CD14-positive monocyte (primary cell): Measurements from ENCODE around the gene IQGAP2. TPM values are rescaled to one million over a fixed set of nuclear protein-coding genes. Genes with fewer than 3 reads are reported as not detected.
A peak's percentile ranks its signal among the peaks of the same experiment; 100 is the strongest.

ENCODE experiments used
- DNase-seq, 3 donors: peaks; one replicate each; pipeline ENCODE4 v3.0.0-alpha.2; 2011 to 2022
- H2AFZ ChIP-seq: 2 replicates; pipeline ENCODE4 v1.6.0; 2012; ENCODE audit warnings: mild to moderate bottlenecking, low read depth, low read length, inconsistent platforms; ENCODE audit not compliant: insufficient read depth, poor library complexity, severe bottlenecking
- H3K27ac ChIP-seq, 2 donors: 1 replicate in 1 of 2; 2 replicates in 1 of 2; pipeline ENCODE4 v1.5.1; 2012 to 2013; ENCODE audit warnings: low read length in 2 of 2, control low read depth in 1 of 2, inconsistent platforms in 1 of 2, low read depth in 1 of 2, mild to moderate bottlenecking in 1 of 2
- H3K27me3 ChIP-seq, 2 donors: one replicate each; pipeline versions ENCODE4 v1.6.0 to v1.6.1; 2011 to 2013; ENCODE audit warnings: low read length in 2 of 2; ENCODE audit not compliant: control insufficient read depth in 2 of 2, insufficient read depth in 2 of 2
- H3K36me3 ChIP-seq, 2 donors: replicated peaks in 1 of 2; 1 replicate in 1 of 2; 2 replicates in 1 of 2; pipeline versions ENCODE4 v1.5.1 to v1.6.1; 2012 to 2013; ENCODE audit warnings: low read length in 2 of 2, control low read depth in 1 of 2, inconsistent platforms in 1 of 2, mild to moderate bottlenecking in 1 of 2; ENCODE audit not compliant: insufficient read depth in 2 of 2, control insufficient read depth in 1 of 2
- H3K4me1 ChIP-seq, 2 donors: 1 replicate in 1 of 2; 2 replicates in 1 of 2; pipeline versions ENCODE4 v1.5.1 to v1.6.1; 2012 to 2013; ENCODE audit warnings: low read length in 2 of 2, control low read depth in 1 of 2, inconsistent platforms in 1 of 2, mild to moderate bottlenecking in 1 of 2, moderate library complexity in 1 of 2; ENCODE audit not compliant: insufficient read depth in 2 of 2, control insufficient read depth in 1 of 2
- H3K4me2 ChIP-seq: replicated peaks from 2 replicates; pipeline ENCODE3; 2012; ENCODE audit warnings: low read length, moderate library complexity, mild to moderate bottlenecking; ENCODE audit not compliant: poor library complexity, severe bottlenecking; ENCODE audit errors: extremely low read depth
- H3K4me3 ChIP-seq, 3 experiments: fragments of 200-600 bp in 1 of 3; sonication (generic) in 1 of 3; replicated peaks in 1 of 3; 1 replicate in 2 of 3; 2 replicates in 1 of 3; pipeline ENCODE4 v1.5.1; 2011 to 2013; ENCODE audit warnings: low read length in 3 of 3, mild to moderate bottlenecking in 3 of 3, control low read depth in 2 of 3, low read depth in 2 of 3, inconsistent platforms in 1 of 3, moderate library complexity in 1 of 3
- H3K79me2 ChIP-seq: 2 replicates; pipeline ENCODE4 v1.6.0; 2012; ENCODE audit warnings: mild to moderate bottlenecking, control low read depth, inconsistent platforms, low read length, moderate library complexity; ENCODE audit not compliant: insufficient read depth
- H3K9ac ChIP-seq: 2 replicates; pipeline ENCODE4 v1.6.0; 2017; ENCODE audit warnings: low read length, mild to moderate bottlenecking; ENCODE audit not compliant: insufficient read depth, poor library complexity, severe bottlenecking
- H3K9me3 ChIP-seq, 2 donors: replicated peaks in 1 of 2; 1 replicate in 1 of 2; 2 replicates in 1 of 2; pipeline versions ENCODE4 v1.5.1 to v1.6.1; 2012 to 2013; ENCODE audit warnings: low read length in 2 of 2, control low read depth in 1 of 2; ENCODE audit not compliant: control insufficient read depth in 1 of 2, insufficient read depth in 1 of 2
- H4K20me1 ChIP-seq: 2 replicates; pipeline ENCODE4 v1.6.0; 2012; ENCODE audit warnings: mild to moderate bottlenecking, low read length, control low read depth, moderate library complexity; ENCODE audit not compliant: insufficient read depth
- H3K27ac Mint-ChIP-seq, 7 donors: one replicate each; pipeline ENCODE4 v1.8.0; 2020; ENCODE audit warnings: mild to moderate bottlenecking in 7 of 7, mixed read lengths in 7 of 7, moderate library complexity in 6 of 7, inconsistent platforms in 2 of 7
- H3K27me3 Mint-ChIP-seq, 3 donors: one replicate each; pipeline ENCODE4 v1.8.0; 2021 to 2022; ENCODE audit warnings: low read depth in 3 of 3, mild to moderate bottlenecking in 3 of 3, mixed read lengths in 3 of 3, moderate library complexity in 3 of 3, inconsistent platforms in 1 of 3
- H3K36me3 Mint-ChIP-seq, 2 donors: one replicate each; pipeline ENCODE4 v1.8.0; 2020; ENCODE audit warnings: mixed read lengths in 2 of 2, inconsistent platforms in 1 of 2, mild to moderate bottlenecking in 1 of 2
- H3K4me1 Mint-ChIP-seq: one replicate; pipeline ENCODE4 v1.8.0; 2020; ENCODE audit warnings: mild to moderate bottlenecking, mixed read lengths
- H3K4me3 Mint-ChIP-seq, 2 donors: one replicate each; pipeline ENCODE4 v1.8.0; 2020; ENCODE audit warnings: mild to moderate bottlenecking in 2 of 2, mixed read lengths in 2 of 2, moderate library complexity in 1 of 2
- H3K9me3 Mint-ChIP-seq, 7 donors: one replicate each; pipeline ENCODE4 v1.8.0; 2020 to 2022; ENCODE audit warnings: mixed read lengths in 7 of 7, mild to moderate bottlenecking in 6 of 7, moderate library complexity in 6 of 7, inconsistent platforms in 2 of 7
- WGBS: methylation state at CpG from one replicate; pipeline ENCODE4 v1.1.5; 2013; ENCODE audit warnings: missing lambda C conversion rate; ENCODE audit not compliant: insufficient coverage; 5-methylcytosine and 5-hydroxymethylcytosine counted together
- intact Hi-C, 2 donors: fragments of 100-400 bp; cut with micrococcal nuclease; formaldehyde crosslinking; loops; one replicate each; pipeline versions ENCODE4 v1.15.0 to v1.15.1; 2023
- polyA plus RNA-seq, 3 donors: library from polyadenylated mRNA; depleted of rRNA in 1 of 3; unstranded in 2 of 3; stranded (reverse) in 1 of 3; fragments of 300-500 nt in 2 of 3; fragments of >200 nt in 1 of 3; fragmentation: Illumina TruSeq in 2 of 3; gene quantifications; 1 replicate in 2 of 3; 2 replicates in 1 of 3; pipeline ENCODE4 v1.2.3, GENCODE V29; 2012 to 2021
- TF ChIP-seq, protein P1 (sequence below): fragments of 200-600 bp; IDR thresholded peaks from one replicate; pipeline ENCODE4 v1.8.0; 2022; ENCODE audit warnings: antibody characterized with exemption, mild to moderate bottlenecking

The IQGAP2 gene
- polyA plus RNA-seq, 3 donors = 21.4 to 50.9 (median 35.4) TPM

DNA sequence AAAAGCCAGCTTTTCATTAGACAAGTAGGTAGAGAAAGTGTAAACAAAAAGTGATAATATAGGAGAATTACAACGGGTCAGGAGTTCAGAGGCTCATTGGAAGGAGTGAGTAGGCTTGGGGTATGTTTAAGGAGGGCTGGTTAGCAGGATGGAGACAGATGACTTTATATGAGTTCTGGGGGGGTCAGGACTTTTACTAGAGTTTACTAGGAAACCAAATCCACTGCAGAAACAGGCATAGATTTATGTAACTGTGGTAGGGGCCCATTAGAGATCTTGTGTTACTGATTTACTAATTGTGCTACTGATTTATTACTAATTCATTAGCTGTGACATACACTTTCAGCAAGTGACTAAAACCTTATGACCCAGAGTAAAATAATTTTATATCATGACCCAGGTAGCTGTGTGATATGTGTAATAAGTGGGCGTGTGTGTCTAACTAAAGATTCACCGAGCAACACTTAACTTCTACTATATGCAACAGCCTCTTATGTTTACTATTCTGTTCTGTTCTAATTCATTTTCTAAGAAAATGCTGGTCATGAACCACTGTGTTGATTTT lies 73.5 kb downstream of the IQGAP2 start:
- H3K27me3 ChIP-seq = no peaks in the 10 kb centered on the region
- H3K36me3 ChIP-seq = no peaks in the 10 kb centered on the region
- DNase-seq = no peak
- Mint-ChIP-seq H3K9me3 (peaks cover 0 to 2% (median 0%) of the 10 kb centered on the region in 7 donors), H3K4me1 (peaks cover 55% of the 10 kb centered on the region), H3K36me3 (peaks cover 10 to 22% of the 10 kb centered on the region in 2 donors), H3K4me3 (no peak overlapping the region), H3K27me3 (peaks cover 0 to 2% (median 0%) of the 10 kb centered on the region in 3 donors), H3K27ac (peak overlapping the region in 3 of 7 donors; percentile 41 to 71 (median 58))
- no peak overlapping the region for H2AFZ ChIP-seq
- H3K4me2 ChIP-seq = no peak overlapping the region
- H3K4me3 ChIP-seq = no peak overlapping the region
- no peaks in the 10 kb centered on the region for H3K9me3 ChIP-seq
- peaks cover 100% of the 10 kb centered on the region for H3K79me2 ChIP-seq
- peak overlapping the region in 1 of 2 donors; percentile 18 for H3K27ac ChIP-seq
- WGBS = 100% methylated on average over 1 of the region's 3 CpGs
- H4K20me1 ChIP-seq = peaks cover 96% of the 10 kb centered on the region
- intact Hi-C loops = loop anchor here in 1 of 2 donors (10.0 kb wide), 1 partner anchor 58 kb away; no protein-coding TSS in a partner anchor
- H3K4me1 ChIP-seq = peaks cover 11 to 35% of the 10 kb centered on the region in 2 donors
- TF ChIP-seq, protein P1, sequence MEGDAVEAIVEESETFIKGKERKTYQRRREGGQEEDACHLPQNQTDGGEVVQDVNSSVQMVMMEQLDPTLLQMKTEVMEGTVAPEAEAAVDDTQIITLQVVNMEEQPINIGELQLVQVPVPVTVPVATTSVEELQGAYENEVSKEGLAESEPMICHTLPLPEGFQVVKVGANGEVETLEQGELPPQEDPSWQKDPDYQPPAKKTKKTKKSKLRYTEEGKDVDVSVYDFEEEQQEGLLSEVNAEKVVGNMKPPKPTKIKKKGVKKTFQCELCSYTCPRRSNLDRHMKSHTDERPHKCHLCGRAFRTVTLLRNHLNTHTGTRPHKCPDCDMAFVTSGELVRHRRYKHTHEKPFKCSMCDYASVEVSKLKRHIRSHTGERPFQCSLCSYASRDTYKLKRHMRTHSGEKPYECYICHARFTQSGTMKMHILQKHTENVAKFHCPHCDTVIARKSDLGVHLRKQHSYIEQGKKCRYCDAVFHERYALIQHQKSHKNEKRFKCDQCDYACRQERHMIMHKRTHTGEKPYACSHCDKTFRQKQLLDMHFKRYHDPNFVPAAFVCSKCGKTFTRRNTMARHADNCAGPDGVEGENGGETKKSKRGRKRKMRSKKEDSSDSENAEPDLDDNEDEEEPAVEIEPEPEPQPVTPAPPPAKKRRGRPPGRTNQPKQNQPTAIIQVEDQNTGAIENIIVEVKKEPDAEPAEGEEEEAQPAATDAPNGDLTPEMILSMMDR = no peak
- H3K9ac ChIP-seq = no peak overlapping the region

DNA sequence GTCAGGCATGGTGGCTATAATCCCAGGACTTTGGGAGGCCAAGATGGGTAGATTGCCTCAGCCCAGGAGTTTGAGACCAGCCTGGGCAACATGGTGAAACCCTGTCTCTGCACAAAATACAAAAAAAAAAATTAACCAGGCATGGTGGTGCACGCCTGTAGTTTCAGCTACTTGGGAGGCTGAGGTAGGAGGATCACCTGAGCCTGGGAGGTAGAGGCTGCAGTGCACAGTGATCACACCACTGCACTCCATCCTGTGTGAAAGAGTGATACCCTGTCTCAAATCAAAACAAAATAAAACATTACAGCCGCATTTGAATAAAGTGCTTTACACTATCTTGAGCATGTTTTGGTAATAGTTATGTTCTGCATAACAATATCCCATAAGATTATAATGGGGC lies 74.0 kb downstream of the IQGAP2 start:
- no peaks in the 10 kb centered on the region for H3K27me3 ChIP-seq
- no CpG with 5 or more reads among the region's 2 CpGs for WGBS
- no peak overlapping the region for H3K4me2 ChIP-seq
- Mint-ChIP-seq H3K4me3 (no peak overlapping the region), H3K9me3 (peaks cover 0 to 2% (median 0%) of the 10 kb centered on the region in 7 donors), H3K36me3 (peaks cover 10 to 19% of the 10 kb centered on the region in 2 donors), H3K27me3 (peaks cover 0 to 2% (median 0%) of the 10 kb centered on the region in 3 donors), H3K4me1 (peaks cover 53% of the 10 kb centered on the region), H3K27ac (no peak overlapping the region)
- H3K79me2 ChIP-seq = peaks cover 100% of the 10 kb centered on the region
- H3K9me3 ChIP-seq = no peaks in the 10 kb centered on the region
- no peak overlapping the region for H3K9ac ChIP-seq
- H2AFZ ChIP-seq = no peak overlapping the region
- intact Hi-C loops = loop anchor here in 1 of 2 donors (10.0 kb wide), 1 partner anchor 58 kb away; no protein-coding TSS in a partner anchor
- TF ChIP-seq, protein P1 = no peak
- no peak for DNase-seq
- no peak overlapping the region for H3K4me3 ChIP-seq
- peaks cover 96% of the 10 kb centered on the region for H4K20me1 ChIP-seq
- peaks cover 11 to 33% of the 10 kb centered on the region in 2 donors for H3K4me1 ChIP-seq
- H3K36me3 ChIP-seq = peaks cover 0 to 4% of the 10 kb centered on the region in 2 donors
- peak overlapping the region in 1 of 2 donors; percentile 18 for H3K27ac ChIP-seq
